MM.1S (cell line): Measurements from ENCODE around the gene NHP2.

ENCODE experiments used
- CTCF ChIP-seq: fragments of 300-600 bp; sonication (generic); IDR thresholded peaks from 2 replicates; pipeline ENCODE4 v1.5.1; 2016; ENCODE audit warnings: antibody characterized with exemption, low read length, mixed read lengths
- EZH2 ChIP-seq: fragments of 300-600 bp; sonication (generic); optimal IDR thresholded peaks from 2 replicates; pipeline ENCODE3; 2017; ENCODE audit warnings: low read depth, mild to moderate bottlenecking, antibody characterized with exemption, low read length, mixed read lengths
- EZH2phosphoT487 ChIP-seq: fragments of 300-600 bp; sonication (generic); IDR thresholded peaks from 2 replicates; pipeline ENCODE4 v1.6.1; 2018; ENCODE audit warnings: antibody characterized with exemption, low read length

- TF ChIP-seq CTCF (peak; percentile 95), EZH2 (no peak), EZH2phosphoT487 (no peak)
These were observed 10.4 kb upstream of the NHP2 start for GRCh38 chr5:178163772-178164735.
